Neural crest cell (in vitro differentiated cells): ENCODE measurements around the gene INCENP. TPM values are rescaled to one million over a fixed set of nuclear protein-coding genes. Genes with fewer than 3 reads are reported as not detected.

Experiments used
- DNase-seq: peaks from one replicate; pipeline ENCODE4 v3.0.0; 2021; ENCODE audit warnings: low read depth, mixed read lengths, low spot score
- H3K27ac Mint-ChIP-seq: one replicate; pipeline ENCODE4 v1.8.0; 2021; ENCODE audit warnings: mild to moderate bottlenecking, mixed read lengths; ENCODE audit not compliant: unreplicated experiment
- H3K27me3 Mint-ChIP-seq: 2 replicates; pipeline ENCODE4 v1.8.0; 2021; ENCODE audit warnings: low read depth, mild to moderate bottlenecking, mixed read lengths
- H3K36me3 Mint-ChIP-seq: 2 replicates; pipeline ENCODE4 v1.8.0; 2021; ENCODE audit warnings: low read depth, mild to moderate bottlenecking, mixed read lengths
- H3K4me1 Mint-ChIP-seq: 2 replicates; pipeline ENCODE4 v1.8.0; 2021; ENCODE audit warnings: mixed read lengths
- H3K4me3 Mint-ChIP-seq: one replicate; pipeline ENCODE4 v1.8.0; 2021; ENCODE audit warnings: mild to moderate bottlenecking, mixed read lengths
- H3K9me3 Mint-ChIP-seq: 2 replicates; pipeline ENCODE4 v1.8.0; 2021; ENCODE audit warnings: mixed read lengths
- total RNA-seq: library from RNA; stranded (reverse); gene quantifications from 2 replicates; pipeline ENCODE4 v1.2.1, GENCODE V29; 2021
- TF ChIP-seq, protein P1 (sequence below): fragments of 200-600 bp; sonication (generic); conservative IDR thresholded peaks from 2 replicates; pipeline ENCODE4 v1.5.0; 2021; ENCODE audit warnings: antibody characterized with exemption, mild to moderate bottlenecking

INCENP gene
- total RNA-seq, 1 donor from 2014 or later: 162 TPM

DNA sequence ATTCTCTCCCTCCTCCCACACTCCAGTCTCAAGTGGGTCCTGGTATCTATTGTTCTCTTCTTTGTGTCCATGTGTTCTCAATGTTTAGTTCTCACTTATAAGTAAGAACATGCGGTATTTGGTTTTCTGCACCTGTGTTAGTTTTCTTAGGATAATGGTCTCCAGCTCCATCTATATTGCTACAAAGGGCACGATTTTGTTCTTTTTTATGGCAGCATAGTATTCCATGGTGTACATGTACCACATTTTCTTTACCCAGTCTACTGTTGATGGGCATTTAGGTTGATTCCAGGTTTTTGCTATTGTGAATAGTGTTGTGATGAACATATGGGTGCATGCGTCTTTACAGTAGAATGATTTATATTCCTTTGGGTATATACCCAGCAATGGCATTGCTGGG, 4.2 kb upstream of the INCENP start:
- no peaks in the 10 kb centered on the region for H3K27me3 Mint-ChIP-seq
- H3K9me3 Mint-ChIP-seq: peaks cover 4% of the 10 kb centered on the region
- no peak overlapping the region for H3K4me3 Mint-ChIP-seq
- no peaks in the 10 kb centered on the region for H3K36me3 Mint-ChIP-seq
- no peak for DNase-seq
- peaks cover 17% of the 10 kb centered on the region for H3K4me1 Mint-ChIP-seq
- H3K27ac Mint-ChIP-seq: no peak overlapping the region
- TF ChIP-seq, protein P1, sequence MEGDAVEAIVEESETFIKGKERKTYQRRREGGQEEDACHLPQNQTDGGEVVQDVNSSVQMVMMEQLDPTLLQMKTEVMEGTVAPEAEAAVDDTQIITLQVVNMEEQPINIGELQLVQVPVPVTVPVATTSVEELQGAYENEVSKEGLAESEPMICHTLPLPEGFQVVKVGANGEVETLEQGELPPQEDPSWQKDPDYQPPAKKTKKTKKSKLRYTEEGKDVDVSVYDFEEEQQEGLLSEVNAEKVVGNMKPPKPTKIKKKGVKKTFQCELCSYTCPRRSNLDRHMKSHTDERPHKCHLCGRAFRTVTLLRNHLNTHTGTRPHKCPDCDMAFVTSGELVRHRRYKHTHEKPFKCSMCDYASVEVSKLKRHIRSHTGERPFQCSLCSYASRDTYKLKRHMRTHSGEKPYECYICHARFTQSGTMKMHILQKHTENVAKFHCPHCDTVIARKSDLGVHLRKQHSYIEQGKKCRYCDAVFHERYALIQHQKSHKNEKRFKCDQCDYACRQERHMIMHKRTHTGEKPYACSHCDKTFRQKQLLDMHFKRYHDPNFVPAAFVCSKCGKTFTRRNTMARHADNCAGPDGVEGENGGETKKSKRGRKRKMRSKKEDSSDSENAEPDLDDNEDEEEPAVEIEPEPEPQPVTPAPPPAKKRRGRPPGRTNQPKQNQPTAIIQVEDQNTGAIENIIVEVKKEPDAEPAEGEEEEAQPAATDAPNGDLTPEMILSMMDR: no peak

GRCh38 chr11:62120001-62120400, 3.8 kb upstream of the INCENP start:
- no peak overlapping the region for H3K27ac Mint-ChIP-seq
- no peaks in the 10 kb centered on the region for H3K27me3 Mint-ChIP-seq
- H3K36me3 Mint-ChIP-seq: no peaks in the 10 kb centered on the region
- TF ChIP-seq, protein P1: no peak
- no peak overlapping the region for H3K4me3 Mint-ChIP-seq
- no peak for DNase-seq
- peaks cover 21% of the 10 kb centered on the region for H3K4me1 Mint-ChIP-seq
- peaks cover 4% of the 10 kb centered on the region for H3K9me3 Mint-ChIP-seq

DNA sequence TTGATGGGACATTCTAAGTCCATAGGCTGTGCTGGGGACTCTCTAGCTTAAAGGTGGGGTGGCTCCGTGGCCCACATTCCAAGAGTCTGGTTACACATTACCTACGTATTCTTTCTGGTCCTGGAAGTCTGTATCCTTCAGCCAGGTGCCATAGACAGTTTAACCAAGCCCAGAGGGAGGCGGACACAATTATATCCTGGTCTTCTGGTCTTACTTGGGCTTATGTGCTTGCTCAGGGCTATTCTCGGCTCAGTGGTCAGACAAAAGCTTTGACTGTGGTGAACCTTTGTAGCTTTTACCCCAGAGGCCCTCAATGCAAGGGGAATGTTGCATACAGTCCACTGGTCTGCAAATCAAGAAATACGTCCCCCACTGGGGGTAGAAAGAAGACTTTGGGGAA, 3.4 kb upstream of the INCENP start:
- Mint-ChIP-seq H3K36me3 (no peaks in the 10 kb centered on the region), H3K9me3 (peaks cover 4% of the 10 kb centered on the region), H3K4me3 (no peak overlapping the region), H3K27ac (no peak overlapping the region), H3K4me1 (peaks cover 26% of the 10 kb centered on the region), H3K27me3 (no peaks in the 10 kb centered on the region)
- no peak for DNase-seq
- TF ChIP-seq, protein P1: no peak

- Mint-ChIP-seq H3K4me1 (peaks cover 42% of the 10 kb centered on the region), H3K27ac (no peak overlapping the region), H3K9me3 (no peaks in the 10 kb centered on the region), H3K27me3 (no peaks in the 10 kb centered on the region), H3K36me3 (peaks cover 3% of the 10 kb centered on the region), H3K4me3 (peak overlapping the region; percentile 81)
- TF ChIP-seq, protein P1: peak; percentile 32
- DNase-seq: no peak
These were observed 1.7 kb upstream of the INCENP start for GRCh38 chr11:62122076-62122475.

GRCh38 chr11:62124186-62125113, 639 bp downstream of the INCENP start:
- H3K4me1 Mint-ChIP-seq: peaks cover 49% of the 10 kb centered on the region
- H3K36me3 Mint-ChIP-seq: peaks cover 10% of the 10 kb centered on the region
- TF ChIP-seq, protein P1: no peak
- peak overlapping the region; percentile 100 for H3K4me3 Mint-ChIP-seq
- no peaks in the 10 kb centered on the region for H3K9me3 Mint-ChIP-seq
- peak overlapping the region; percentile 98 for H3K27ac Mint-ChIP-seq
- peak; percentile 22 for DNase-seq
- no peaks in the 10 kb centered on the region for H3K27me3 Mint-ChIP-seq
